Ishikawa (cell line): Measurements from ENCODE around the gene SPSB4.

ENCODE experiments used
- EP300 ChIP-seq: IDR thresholded peaks from 2 replicates; pipeline ENCODE4 v1.6.1; 2012; ENCODE audit warnings: borderline replicate concordance
- MAX ChIP-seq: IDR thresholded peaks from 2 replicates; pipeline ENCODE4 v1.6.1; 2012
- TF ChIP-seq, protein P1 (sequence below): IDR thresholded peaks from 2 replicates; pipeline ENCODE4 v1.6.1; 2012; ENCODE audit warnings: low read depth, mild to moderate bottlenecking

DNA sequence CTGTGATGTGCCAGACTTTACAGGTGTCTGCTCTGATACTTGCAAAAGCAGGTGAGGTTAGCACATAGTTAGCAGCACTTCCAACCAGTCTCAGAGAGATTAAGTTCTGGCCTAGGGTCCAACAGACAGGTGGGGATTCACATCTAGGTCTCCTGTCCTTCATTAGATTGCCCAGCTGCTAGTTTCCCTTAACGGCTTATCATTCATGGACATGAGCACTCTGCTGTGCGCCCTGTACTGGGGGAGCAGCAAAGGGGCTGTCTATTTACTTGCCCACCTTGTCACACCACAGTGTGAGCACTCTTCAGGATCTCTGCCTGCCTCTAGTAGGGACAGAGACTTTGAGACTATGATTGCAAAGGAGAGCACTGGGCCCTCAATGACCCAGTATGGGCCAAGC, 8.7 kb downstream of the SPSB4 start:
- no peak for TF ChIP-seq EP300
- TF ChIP-seq MAX: no peak
- TF ChIP-seq, protein P1, sequence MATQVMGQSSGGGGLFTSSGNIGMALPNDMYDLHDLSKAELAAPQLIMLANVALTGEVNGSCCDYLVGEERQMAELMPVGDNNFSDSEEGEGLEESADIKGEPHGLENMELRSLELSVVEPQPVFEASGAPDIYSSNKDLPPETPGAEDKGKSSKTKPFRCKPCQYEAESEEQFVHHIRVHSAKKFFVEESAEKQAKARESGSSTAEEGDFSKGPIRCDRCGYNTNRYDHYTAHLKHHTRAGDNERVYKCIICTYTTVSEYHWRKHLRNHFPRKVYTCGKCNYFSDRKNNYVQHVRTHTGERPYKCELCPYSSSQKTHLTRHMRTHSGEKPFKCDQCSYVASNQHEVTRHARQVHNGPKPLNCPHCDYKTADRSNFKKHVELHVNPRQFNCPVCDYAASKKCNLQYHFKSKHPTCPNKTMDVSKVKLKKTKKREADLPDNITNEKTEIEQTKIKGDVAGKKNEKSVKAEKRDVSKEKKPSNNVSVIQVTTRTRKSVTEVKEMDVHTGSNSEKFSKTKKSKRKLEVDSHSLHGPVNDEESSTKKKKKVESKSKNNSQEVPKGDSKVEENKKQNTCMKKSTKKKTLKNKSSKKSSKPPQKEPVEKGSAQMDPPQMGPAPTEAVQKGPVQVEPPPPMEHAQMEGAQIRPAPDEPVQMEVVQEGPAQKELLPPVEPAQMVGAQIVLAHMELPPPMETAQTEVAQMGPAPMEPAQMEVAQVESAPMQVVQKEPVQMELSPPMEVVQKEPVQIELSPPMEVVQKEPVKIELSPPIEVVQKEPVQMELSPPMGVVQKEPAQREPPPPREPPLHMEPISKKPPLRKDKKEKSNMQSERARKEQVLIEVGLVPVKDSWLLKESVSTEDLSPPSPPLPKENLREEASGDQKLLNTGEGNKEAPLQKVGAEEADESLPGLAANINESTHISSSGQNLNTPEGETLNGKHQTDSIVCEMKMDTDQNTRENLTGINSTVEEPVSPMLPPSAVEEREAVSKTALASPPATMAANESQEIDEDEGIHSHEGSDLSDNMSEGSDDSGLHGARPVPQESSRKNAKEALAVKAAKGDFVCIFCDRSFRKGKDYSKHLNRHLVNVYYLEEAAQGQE: no peak
